ENCODE measurements around the gene HIVEP3.
A peak's percentile ranks its signal among the peaks of the same experiment; 100 is the strongest.

Gene HIVEP3

GRCh38 chr1:41726899-41727748 is 191.6 kb downstream of the HIVEP3 start:
- peaks cover 34% of the 10 kb centered on the region for H3F3A ChIP-seq (ENCODE audit: insufficient read depth, low read length)
- no peaks in the 10 kb centered on the region for H3K27me3 ChIP-seq (replicated peaks; ENCODE audit: insufficient read depth, low read length)
- H3K9me2 ChIP-seq (replicated peaks; ENCODE audit: insufficient read depth, low read length), result no peaks in the 10 kb centered on the region
- H2AFZ ChIP-seq (ENCODE audit: low read length), result peak overlapping the region; percentile 47; the same call in 1 of the 2 replicates
- H3K4me3 ChIP-seq (ENCODE audit: low read length), result peak overlapping the region; percentile 37
- H3K27ac ChIP-seq (ENCODE audit: low read length), result peak overlapping the region; percentile 93
- TF ChIP-seq EZH2 (optimal IDR thresholded peaks at IDR 0.05; ENCODE audit: low read depth, low read length) (no peak), EZH2phosphoT487 (IDR thresholded peaks at IDR 0.05; ENCODE audit: low read length) (no peak)
- TF ChIP-seq, protein P1, sequence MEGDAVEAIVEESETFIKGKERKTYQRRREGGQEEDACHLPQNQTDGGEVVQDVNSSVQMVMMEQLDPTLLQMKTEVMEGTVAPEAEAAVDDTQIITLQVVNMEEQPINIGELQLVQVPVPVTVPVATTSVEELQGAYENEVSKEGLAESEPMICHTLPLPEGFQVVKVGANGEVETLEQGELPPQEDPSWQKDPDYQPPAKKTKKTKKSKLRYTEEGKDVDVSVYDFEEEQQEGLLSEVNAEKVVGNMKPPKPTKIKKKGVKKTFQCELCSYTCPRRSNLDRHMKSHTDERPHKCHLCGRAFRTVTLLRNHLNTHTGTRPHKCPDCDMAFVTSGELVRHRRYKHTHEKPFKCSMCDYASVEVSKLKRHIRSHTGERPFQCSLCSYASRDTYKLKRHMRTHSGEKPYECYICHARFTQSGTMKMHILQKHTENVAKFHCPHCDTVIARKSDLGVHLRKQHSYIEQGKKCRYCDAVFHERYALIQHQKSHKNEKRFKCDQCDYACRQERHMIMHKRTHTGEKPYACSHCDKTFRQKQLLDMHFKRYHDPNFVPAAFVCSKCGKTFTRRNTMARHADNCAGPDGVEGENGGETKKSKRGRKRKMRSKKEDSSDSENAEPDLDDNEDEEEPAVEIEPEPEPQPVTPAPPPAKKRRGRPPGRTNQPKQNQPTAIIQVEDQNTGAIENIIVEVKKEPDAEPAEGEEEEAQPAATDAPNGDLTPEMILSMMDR (IDR thresholded peaks at IDR 0.05; ENCODE audit: low read length), result peak; percentile 81
- no peaks in the 10 kb centered on the region for H3K36me3 ChIP-seq (replicated peaks; ENCODE audit: insufficient read depth, low read length)
- H3K4me1 ChIP-seq (ENCODE audit: low read length), result peaks cover 61% of the 10 kb centered on the region
- H3K9me3 ChIP-seq (replicated peaks; ENCODE audit: insufficient read depth, low read length), result no peaks in the 10 kb centered on the region
- H3K9ac ChIP-seq (ENCODE audit: low read length), result peak overlapping the region; percentile 58
- H3K4me2 ChIP-seq (ENCODE audit: low read depth, low read length), result peak overlapping the region; percentile 82
- peak; percentile 96 for DNase-seq
- no peaks in the 10 kb centered on the region for H4K20me1 ChIP-seq (ENCODE audit: insufficient read depth, low read length)
- no peaks in the 10 kb centered on the region for H3K79me2 ChIP-seq (ENCODE audit: low read length)

DNA sequence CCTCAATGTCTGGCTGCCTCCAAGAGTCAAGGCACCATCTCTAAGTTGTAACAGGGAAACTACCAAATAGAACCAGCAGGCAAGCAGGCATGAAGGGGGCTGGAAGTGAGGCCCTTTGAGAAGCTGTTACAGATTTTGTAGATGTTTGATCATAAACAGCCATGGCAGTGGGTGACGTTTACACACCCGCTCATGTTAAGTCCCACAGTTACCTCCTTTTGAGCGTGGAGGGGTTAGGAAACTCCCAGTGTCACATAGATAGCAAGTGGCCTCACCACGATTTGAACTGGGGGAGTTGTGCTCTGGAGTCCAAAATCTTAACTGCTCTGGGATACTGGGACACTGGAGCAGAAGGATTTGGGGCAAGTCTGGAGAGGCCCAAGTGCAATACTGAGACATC is 192.4 kb downstream of the HIVEP3 start:
- TF ChIP-seq, protein P1 (IDR thresholded peaks at IDR 0.05; ENCODE audit: low read length), result no peak
- TF ChIP-seq EZH2 (optimal IDR thresholded peaks at IDR 0.05; ENCODE audit: low read depth, low read length) (no peak), EZH2phosphoT487 (IDR thresholded peaks at IDR 0.05; ENCODE audit: low read length) (no peak)
- Histone ChIP-seq H3K36me3 (replicated peaks; ENCODE audit: insufficient read depth, low read length) (no peaks in the 10 kb centered on the region), H3K4me1 (ENCODE audit: low read length) (peaks cover 65% of the 10 kb centered on the region), H3K9me2 (replicated peaks; ENCODE audit: insufficient read depth, low read length) (no peaks in the 10 kb centered on the region), H3K9ac (ENCODE audit: low read length) (peak overlapping the region; percentile 17; the same call in 1 of the 2 replicates), H2AFZ (ENCODE audit: low read length) (peak overlapping the region; percentile 47), H3K27ac (ENCODE audit: low read length) (peak overlapping the region; percentile 93; the same call in 1 of the 2 replicates), H4K20me1 (ENCODE audit: insufficient read depth, low read length) (no peaks in the 10 kb centered on the region), H3F3A (ENCODE audit: insufficient read depth, low read length) (peaks cover 34% of the 10 kb centered on the region), H3K9me3 (replicated peaks; ENCODE audit: insufficient read depth, low read length) (no peaks in the 10 kb centered on the region), H3K4me3 (ENCODE audit: low read length) (no peak overlapping the region), H3K27me3 (replicated peaks; ENCODE audit: insufficient read depth, low read length) (no peaks in the 10 kb centered on the region), H3K79me2 (ENCODE audit: low read length) (no peaks in the 10 kb centered on the region), H3K4me2 (ENCODE audit: low read depth, low read length) (peak overlapping the region; percentile 44)
- DNase-seq, result no peak

DNA sequence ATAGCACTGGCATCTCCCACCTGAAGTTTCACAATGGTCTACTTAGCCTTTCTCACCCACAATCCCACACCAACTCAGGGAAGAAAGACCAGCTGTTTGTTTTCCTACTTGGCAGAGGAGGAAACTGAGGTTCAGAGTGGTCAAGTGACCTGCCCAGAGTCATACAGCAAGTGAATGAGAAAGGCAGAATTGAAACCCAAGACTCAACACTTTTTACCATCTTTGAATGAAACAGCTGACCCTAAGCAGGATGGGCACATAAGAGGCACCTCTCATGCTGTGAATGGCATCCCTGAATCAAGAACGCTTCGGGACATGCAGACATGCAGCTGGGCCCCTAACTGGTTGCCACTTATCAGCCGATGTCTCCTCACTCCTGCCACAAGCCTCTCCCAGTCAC is 193.8 kb downstream of the HIVEP3 start:
- Histone ChIP-seq H3F3A (ENCODE audit: insufficient read depth, low read length) (peaks cover 40% of the 10 kb centered on the region), H2AFZ (ENCODE audit: low read length) (no peak overlapping the region), H3K9me2 (replicated peaks; ENCODE audit: insufficient read depth, low read length) (no peaks in the 10 kb centered on the region), H4K20me1 (ENCODE audit: insufficient read depth, low read length) (no peaks in the 10 kb centered on the region), H3K9ac (ENCODE audit: low read length) (no peak overlapping the region), H3K27ac (ENCODE audit: low read length) (no peak overlapping the region), H3K9me3 (replicated peaks; ENCODE audit: insufficient read depth, low read length) (no peaks in the 10 kb centered on the region), H3K4me1 (ENCODE audit: low read length) (peaks cover 76% of the 10 kb centered on the region), H3K79me2 (ENCODE audit: low read length) (no peaks in the 10 kb centered on the region), H3K36me3 (replicated peaks; ENCODE audit: insufficient read depth, low read length) (no peaks in the 10 kb centered on the region), H3K4me3 (ENCODE audit: low read length) (no peak overlapping the region), H3K4me2 (ENCODE audit: low read depth, low read length) (no peak overlapping the region), H3K27me3 (replicated peaks; ENCODE audit: insufficient read depth, low read length) (no peaks in the 10 kb centered on the region)
- no peak for DNase-seq
- TF ChIP-seq, protein P1 (IDR thresholded peaks at IDR 0.05; ENCODE audit: low read length), result no peak
- TF ChIP-seq EZH2 (optimal IDR thresholded peaks at IDR 0.05; ENCODE audit: low read depth, low read length) (no peak), EZH2phosphoT487 (IDR thresholded peaks at IDR 0.05; ENCODE audit: low read length) (no peak)
